Common myeloid progenitor, CD34-positive (primary cell): ENCODE data around the gene YWHAQ.
"Not testable (repeated sequence)": the region's sequence is repeated elsewhere in the genome, so short reads cannot be mapped to it uniquely, and the experiment has no call there.

Source experiments
- CTCF ChIA-PET: fragments of 350-600 bp; sonication (Branson Sonifier 250); formaldehyde crosslinking; loops from one replicate; lab custom pipeline; 2021; ENCODE audit warnings: antibody characterized with exemption; lab: Charles Lee
- POLR2A ChIA-PET: fragments of 350-600 bp; sonication (Branson Sonifier 250); formaldehyde crosslinking; loops from one replicate; lab custom pipeline; 2021; ENCODE audit warnings: antibody characterized with exemption; lab: Charles Lee
- DNase-seq, 3 donors: peaks; one replicate each; pipeline versions ENCODE4 v3.0.0 to v3.0.0-alpha.2; 2013
- H3K27ac ChIP-seq, 2 experiments: 1 replicate in 1 of 2; 2 replicates in 1 of 2; pipeline ENCODE4 v1.7.0; 2013; ENCODE audit warnings: inconsistent platforms in 2 of 2, low read length in 2 of 2, mild to moderate bottlenecking in 2 of 2, low read depth in 1 of 2, moderate library complexity in 1 of 2; ENCODE audit not compliant: severe bottlenecking in 2 of 2, insufficient read depth in 1 of 2, poor library complexity in 1 of 2
- H3K27me3 ChIP-seq, 5 experiments: replicated peaks in 2 of 5; 1 replicate in 3 of 5; 2 replicates in 2 of 5; pipeline versions ENCODE4 v1.6.1 to v1.7.0; 2013; ENCODE audit warnings: low read length in 4 of 5, mild to moderate bottlenecking in 2 of 5, moderate library complexity in 2 of 5, inconsistent platforms in 1 of 5; ENCODE audit not compliant: insufficient read depth in 5 of 5, control insufficient read depth in 4 of 5
- H3K36me3 ChIP-seq, 4 experiments: 1 replicate in 2 of 4; 2 replicates in 2 of 4; pipeline versions ENCODE4 v1.6.1 to v1.7.0; 2013; ENCODE audit warnings: low read length in 3 of 4, control low read depth in 1 of 4, mild to moderate bottlenecking in 1 of 4; ENCODE audit not compliant: control insufficient read depth in 4 of 4, insufficient read depth in 4 of 4
- H3K4me1 ChIP-seq, 4 experiments: 1 replicate in 3 of 4; 2 replicates in 1 of 4; pipeline versions ENCODE4 v1.6.1 to v1.7.1; 2013; ENCODE audit warnings: low read length in 3 of 4, mild to moderate bottlenecking in 3 of 4, control low read depth in 1 of 4, inconsistent platforms in 1 of 4, moderate library complexity in 1 of 4; ENCODE audit not compliant: control insufficient read depth in 4 of 4, insufficient read depth in 4 of 4; ENCODE audit errors: control extremely low read depth in 1 of 4
- H3K4me3 ChIP-seq, 7 experiments: 1 replicate in 4 of 7; 2 replicates in 3 of 7; pipeline versions ENCODE4 v1.5.1 to v1.7.0; 2013; ENCODE audit warnings: mild to moderate bottlenecking in 7 of 7, low read length in 6 of 7, moderate library complexity in 6 of 7, inconsistent platforms in 2 of 7, low read depth in 2 of 7, control low read depth in 1 of 7; ENCODE audit not compliant: insufficient read depth in 4 of 7, control insufficient read depth in 1 of 7; ENCODE audit errors: extremely low read depth in 1 of 7
- H3K9me3 ChIP-seq, 5 experiments: 1 replicate in 4 of 5; 2 replicates in 1 of 5; pipeline versions ENCODE4 v1.6.1 to v1.7.1; 2013; ENCODE audit warnings: low read length in 4 of 5, mild to moderate bottlenecking in 2 of 5, inconsistent platforms in 1 of 5, low read depth in 1 of 5, moderate library complexity in 1 of 5; ENCODE audit not compliant: control insufficient read depth in 4 of 5, insufficient read depth in 2 of 5; ENCODE audit errors: control extremely low read depth in 1 of 5
- WGBS: methylation state at CpG from one replicate; pipeline ENCODE4 v1.1.5; 2013; ENCODE audit not compliant: insufficient coverage; 5-methylcytosine and 5-hydroxymethylcytosine counted together

YWHAQ gene

DNA sequence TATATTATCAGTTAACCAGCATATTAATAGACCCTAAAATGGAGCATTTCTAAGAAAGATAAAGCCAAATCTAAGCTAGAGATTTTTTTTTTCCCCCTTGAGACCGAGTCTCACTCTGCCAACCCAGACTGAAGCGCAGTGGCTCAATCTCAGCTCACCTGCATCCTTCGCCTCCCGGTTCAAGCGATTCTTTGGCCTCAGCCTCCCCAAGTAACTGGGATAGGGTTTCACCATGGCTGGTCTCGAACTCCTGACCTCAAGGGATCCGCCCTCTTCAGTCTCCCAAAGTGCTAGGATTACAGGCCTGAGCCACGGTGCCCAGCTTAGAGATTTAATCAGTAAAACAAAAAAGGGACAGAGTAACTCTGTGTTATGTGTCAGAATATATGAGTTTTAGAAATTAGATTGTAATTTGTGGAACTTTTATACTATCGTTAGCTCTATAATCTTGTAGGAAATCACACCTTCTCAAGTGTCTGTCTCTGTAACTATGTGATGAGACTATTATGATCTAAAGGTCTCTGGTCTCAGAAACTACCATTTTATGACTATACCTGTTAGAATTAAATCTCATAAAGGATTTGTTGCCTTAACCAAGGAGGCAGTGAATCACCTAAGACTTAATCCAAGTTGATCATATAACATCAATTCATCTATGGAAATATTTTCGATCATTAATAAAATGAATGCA is 34.0 kb downstream of the YWHAQ start:
- POLR2A ChIA-PET: interaction anchor here (0.7 kb wide), 1 partner anchor 9 kb away, joined by 3 read pairs; no protein-coding TSS in a partner anchor
- H3K27me3 ChIP-seq: no peaks in the 10 kb centered on the region
- 100% methylated on average over 5 of the region's 10 CpGs for WGBS
- H3K36me3 ChIP-seq: peaks cover 27 to 46% (median 36%) of the 10 kb centered on the region in 4 experiments
- CTCF ChIA-PET: interaction anchor here (0.8 kb wide), 1 partner anchor 10 kb away, joined by 3 read pairs; no protein-coding TSS in a partner anchor
- peaks cover 13 to 33% (median 17%) of the 10 kb centered on the region in 5 experiments for H3K9me3 ChIP-seq
- H3K4me1 ChIP-seq: peaks cover 0 to 2% (median under 1%) of the 10 kb centered on the region in 4 experiments
- no peak overlapping the region for H3K4me3 ChIP-seq
- H3K27ac ChIP-seq: no peak overlapping the region
- no peak for DNase-seq

DNA sequence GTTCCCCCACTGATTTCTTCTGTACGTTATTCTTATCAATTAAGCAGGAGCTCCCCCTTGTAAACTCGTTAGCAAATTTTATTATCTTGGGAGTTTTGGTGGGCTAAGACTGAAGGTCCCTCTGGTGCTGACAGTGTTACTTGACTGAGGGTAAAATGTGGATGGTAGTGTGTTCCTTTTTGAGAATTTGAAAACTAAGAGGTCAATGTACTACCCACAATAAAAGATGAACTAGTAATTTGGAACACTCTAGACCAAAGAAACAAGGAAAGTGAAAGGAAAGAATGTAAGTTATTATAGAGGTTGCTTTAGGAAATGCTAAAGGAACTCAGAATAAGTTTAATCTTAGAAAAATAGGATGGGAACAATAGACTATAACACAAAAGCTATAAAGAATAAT is 35.1 kb downstream of the YWHAQ start:
- Histone ChIP-seq H3K9me3 (peaks cover 13 to 26% (median 15%) of the 10 kb centered on the region in 5 experiments), H3K36me3 (peaks cover 27 to 47% (median 35%) of the 10 kb centered on the region in 4 experiments), H3K27me3 (no peaks in the 10 kb centered on the region), H3K27ac (no peak overlapping the region), H3K4me3 (no peak overlapping the region), H3K4me1 (peaks cover 0 to 2% (median under 1%) of the 10 kb centered on the region in 4 experiments)
- no peak for DNase-seq
- CTCF ChIA-PET: interaction anchor here (0.8 to 1.3 kb wide), 2 partner anchors 11 to 38 kb away, joined by 3 read pairs; no protein-coding TSS in a partner anchor
- POLR2A ChIA-PET: no interaction called here
- WGBS: no CpG with 5 or more reads among the region's 2 CpGs

DNA sequence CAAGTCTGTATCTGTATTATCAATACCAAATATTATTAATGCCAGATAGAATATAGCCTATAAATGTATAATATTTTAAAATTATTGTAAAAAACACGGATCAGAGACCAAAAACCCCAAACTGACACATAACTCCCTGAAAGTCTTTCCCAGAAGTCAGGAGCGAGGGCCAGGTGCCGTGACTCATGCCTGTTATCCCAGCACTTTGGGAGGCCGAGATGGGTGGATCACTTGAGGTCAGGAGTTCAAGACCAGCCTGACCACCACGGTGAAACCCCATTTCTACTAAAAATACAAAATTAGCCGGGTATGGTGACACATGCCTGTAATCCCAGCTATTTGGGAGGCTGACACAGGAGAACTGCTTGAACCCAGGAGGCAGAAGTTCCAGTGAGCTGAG is 35.5 kb downstream of the YWHAQ start:
- DNase-seq, POLR2A ChIA-PET: not testable (repeated sequence)
- H3K36me3 ChIP-seq: peaks cover 23 to 45% (median 35%) of the 10 kb centered on the region in 4 experiments

DNA sequence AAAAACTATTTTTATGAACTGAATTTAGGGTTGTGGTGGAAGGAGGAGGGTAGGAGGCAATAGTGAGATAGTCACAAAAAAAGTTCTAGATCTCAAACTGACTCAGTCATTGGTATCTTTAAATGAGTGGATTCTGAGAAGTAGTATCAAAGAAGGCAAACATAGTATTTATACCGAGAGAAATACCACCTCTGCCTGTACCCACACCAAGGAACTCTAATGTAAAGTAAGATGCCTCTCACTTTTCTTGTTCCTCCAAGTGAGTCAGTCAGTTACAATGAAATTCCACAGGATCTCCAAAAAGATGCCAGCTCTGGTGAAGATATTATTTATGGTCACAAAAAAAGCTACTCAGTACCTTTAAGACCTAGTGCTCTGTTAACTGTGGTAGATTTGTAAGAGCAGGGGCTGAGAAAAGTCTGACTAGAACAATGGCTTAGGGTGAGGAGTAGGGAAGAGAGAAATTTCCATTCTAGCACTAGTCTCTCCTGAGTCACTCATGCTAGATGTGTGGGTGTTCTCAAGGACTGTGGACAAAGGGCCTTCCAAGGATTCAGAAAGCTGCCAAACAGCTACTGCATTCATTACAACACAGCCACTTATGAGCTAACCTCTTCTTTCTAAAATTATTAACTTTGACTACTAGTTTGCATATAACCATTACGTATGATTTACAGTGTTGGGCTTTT is 36.3 kb downstream of the YWHAQ start:
- Histone ChIP-seq H3K36me3 (peaks cover 18 to 44% (median 33%) of the 10 kb centered on the region in 4 experiments), H3K4me1 (peaks cover 0 to 2% (median under 1%) of the 10 kb centered on the region in 4 experiments), H3K9me3 (peaks cover 7 to 15% (median 9%) of the 10 kb centered on the region in 5 experiments), H3K27ac (no peak overlapping the region), H3K27me3 (no peaks in the 10 kb centered on the region), H3K4me3 (no peak overlapping the region)
- WGBS: 80% methylated on average over 1 of the region's 2 CpGs
- CTCF ChIA-PET: interaction anchor here (1.4 kb wide), 1 partner anchor 12 kb away, joined by 6 read pairs; no protein-coding TSS in a partner anchor
- no peak for DNase-seq
- POLR2A ChIA-PET: no interaction called here

More for the DNA sequence above, 35.5 kb downstream of the YWHAQ start:
- WGBS: 100% methylated on average over 5 of the region's 6 CpGs
- CTCF ChIA-PET: interaction anchor here (1.3 to 1.4 kb wide), 2 partner anchors 11 to 39 kb away, joined by 3 to 6 read pairs; no protein-coding TSS in a partner anchor
- H3K27ac ChIP-seq, H3K4me3 ChIP-seq, H3K4me1 ChIP-seq, H3K27me3 ChIP-seq: not testable (repeated sequence)
- peaks cover 12 to 23% (median 14%) of the 10 kb centered on the region in 5 experiments for H3K9me3 ChIP-seq

DNA sequence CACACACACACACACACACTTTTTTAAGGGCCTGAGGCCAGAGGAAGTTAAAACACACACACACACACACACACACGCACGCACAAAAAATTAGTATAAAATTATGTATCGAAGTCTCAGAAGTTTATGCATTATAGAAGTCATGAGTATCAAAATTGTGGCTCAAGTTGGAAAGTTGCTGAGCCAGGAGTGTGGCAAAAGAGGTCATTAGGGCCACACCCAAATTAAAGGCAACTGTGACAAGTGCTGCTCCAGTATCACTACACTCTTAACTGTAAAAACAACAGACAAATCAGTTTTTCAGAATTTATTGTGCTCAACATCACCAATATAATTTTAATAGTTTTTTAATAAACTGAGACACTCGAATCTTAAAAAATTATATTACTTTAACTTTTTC is 36.9 kb downstream of the YWHAQ start:
- H3K27me3 ChIP-seq: no peaks in the 10 kb centered on the region
- ChIA-PET CTCF (interaction anchor here (1.4 kb wide), 1 partner anchor 13 kb away, joined by 6 read pairs; no protein-coding TSS in a partner anchor), POLR2A (no interaction called here)
- peak in 1 of 3 donors; percentile 16 for DNase-seq
- H3K36me3 ChIP-seq: peaks cover 13 to 42% (median 31%) of the 10 kb centered on the region in 4 experiments
- peaks cover 0 to 2% (median under 1%) of the 10 kb centered on the region in 4 experiments for H3K4me1 ChIP-seq
- peaks cover 2 to 10% (median 3%) of the 10 kb centered on the region in 5 experiments for H3K9me3 ChIP-seq
- H3K4me3 ChIP-seq: no peak overlapping the region
- WGBS: no CpG with 5 or more reads among the region's 4 CpGs
- no peak overlapping the region for H3K27ac ChIP-seq

DNA sequence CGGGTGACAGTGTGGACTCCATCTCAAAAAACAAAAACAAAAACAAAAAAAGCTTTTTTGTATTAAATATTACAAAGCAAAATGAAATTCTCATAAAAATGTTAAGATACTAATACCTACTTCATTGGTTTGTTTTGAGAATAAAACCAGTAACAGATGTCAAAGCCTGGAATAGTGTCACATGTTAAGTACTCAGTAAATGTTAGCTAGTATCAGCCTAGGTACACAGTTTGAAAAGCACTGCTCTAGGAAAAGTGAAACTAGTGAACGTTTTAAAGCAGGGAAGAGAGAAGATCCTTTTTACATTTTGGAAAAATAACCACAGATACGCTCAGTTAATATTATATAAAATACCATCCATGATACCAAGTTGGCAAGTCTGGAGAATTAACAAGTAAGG is 38.1 kb downstream of the YWHAQ start:
- Histone ChIP-seq H3K27me3 (no peaks in the 10 kb centered on the region), H3K4me3 (no peak overlapping the region), H3K9me3 (no peaks in the 10 kb centered on the region), H3K36me3 (peaks cover 10 to 42% (median 27%) of the 10 kb centered on the region in 4 experiments), H3K4me1 (peaks cover 0 to 2% (median under 1%) of the 10 kb centered on the region in 4 experiments), H3K27ac (no peak overlapping the region)
- 83% methylated on average over 1 of the region's 3 CpGs for WGBS
- CTCF ChIA-PET: no interaction called here
- POLR2A ChIA-PET: interaction anchor here (0.6 kb wide), 1 partner anchor 62 kb away, joined by 3 read pairs; no protein-coding TSS in a partner anchor
- DNase-seq: no peak
